Coronary artery (tissue), 2 donors: ENCODE measurements around the gene RFX4.
A peak's percentile ranks its signal among the peaks of the same experiment; 100 is the strongest.

Source experiments
- DNase-seq: peaks from one replicate; pipeline ENCODE4 v3.0.0-alpha.2; 2017; ENCODE audit warnings: low spot score
- H3K27ac ChIP-seq, 2 donors: fragments of 200-600 bp; sonication (generic); one replicate each; pipeline ENCODE4 v1.5.1; 2016 to 2019
- H3K4me3 ChIP-seq: fragments of 200-600 bp; sonication (generic); 2 replicates; pipeline ENCODE4 v1.5.1; 2016; ENCODE audit warnings: mild to moderate bottlenecking, moderate library complexity
- TF ChIP-seq, protein P1 (sequence below): fragments of 200-600 bp; sonication (generic); IDR thresholded peaks from one replicate; pipeline ENCODE4 v1.5.1; 2019; ENCODE audit warnings: antibody characterized with exemption

RFX4 gene

DNA sequence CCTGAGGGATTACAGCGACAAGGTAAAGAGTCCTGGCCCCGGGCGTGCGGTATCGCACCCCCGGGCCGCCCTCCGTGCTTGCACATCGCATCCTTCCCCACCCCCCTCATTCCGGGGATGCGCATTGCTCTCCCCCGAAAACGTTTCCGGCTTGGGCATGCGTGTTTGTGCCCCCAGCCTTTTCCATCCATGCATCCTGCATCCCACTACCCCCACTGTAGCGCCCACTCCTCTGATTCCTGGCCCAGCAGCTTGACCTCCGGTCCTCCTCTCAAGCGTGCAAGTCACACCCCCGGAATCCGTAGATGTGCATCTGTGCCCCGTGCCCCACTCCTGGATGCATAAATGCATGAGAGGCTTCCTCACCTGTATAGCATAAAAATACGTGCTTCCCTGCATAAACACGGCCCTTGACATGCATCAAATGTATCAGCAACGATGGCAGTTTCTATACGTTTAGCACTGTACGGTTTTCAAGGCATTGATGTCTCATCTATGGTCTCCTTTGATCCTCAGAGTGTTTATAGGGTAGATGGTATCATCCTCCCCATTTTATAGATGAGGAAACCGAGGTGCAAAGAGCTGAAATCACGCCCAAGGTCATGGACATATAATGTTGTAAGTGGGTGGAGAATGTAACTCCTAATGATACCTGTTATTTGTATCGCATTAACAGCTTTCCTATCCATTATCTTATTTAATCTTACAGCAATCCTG, 192.2 kb downstream of the RFX4 start:
- Histone ChIP-seq H3K27ac (peak overlapping the region; percentile 91 to 97), H3K4me3 (peak overlapping the region; percentile 98)
- TF ChIP-seq, protein P1, sequence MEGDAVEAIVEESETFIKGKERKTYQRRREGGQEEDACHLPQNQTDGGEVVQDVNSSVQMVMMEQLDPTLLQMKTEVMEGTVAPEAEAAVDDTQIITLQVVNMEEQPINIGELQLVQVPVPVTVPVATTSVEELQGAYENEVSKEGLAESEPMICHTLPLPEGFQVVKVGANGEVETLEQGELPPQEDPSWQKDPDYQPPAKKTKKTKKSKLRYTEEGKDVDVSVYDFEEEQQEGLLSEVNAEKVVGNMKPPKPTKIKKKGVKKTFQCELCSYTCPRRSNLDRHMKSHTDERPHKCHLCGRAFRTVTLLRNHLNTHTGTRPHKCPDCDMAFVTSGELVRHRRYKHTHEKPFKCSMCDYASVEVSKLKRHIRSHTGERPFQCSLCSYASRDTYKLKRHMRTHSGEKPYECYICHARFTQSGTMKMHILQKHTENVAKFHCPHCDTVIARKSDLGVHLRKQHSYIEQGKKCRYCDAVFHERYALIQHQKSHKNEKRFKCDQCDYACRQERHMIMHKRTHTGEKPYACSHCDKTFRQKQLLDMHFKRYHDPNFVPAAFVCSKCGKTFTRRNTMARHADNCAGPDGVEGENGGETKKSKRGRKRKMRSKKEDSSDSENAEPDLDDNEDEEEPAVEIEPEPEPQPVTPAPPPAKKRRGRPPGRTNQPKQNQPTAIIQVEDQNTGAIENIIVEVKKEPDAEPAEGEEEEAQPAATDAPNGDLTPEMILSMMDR: no peak
- no peak for DNase-seq

DNA sequence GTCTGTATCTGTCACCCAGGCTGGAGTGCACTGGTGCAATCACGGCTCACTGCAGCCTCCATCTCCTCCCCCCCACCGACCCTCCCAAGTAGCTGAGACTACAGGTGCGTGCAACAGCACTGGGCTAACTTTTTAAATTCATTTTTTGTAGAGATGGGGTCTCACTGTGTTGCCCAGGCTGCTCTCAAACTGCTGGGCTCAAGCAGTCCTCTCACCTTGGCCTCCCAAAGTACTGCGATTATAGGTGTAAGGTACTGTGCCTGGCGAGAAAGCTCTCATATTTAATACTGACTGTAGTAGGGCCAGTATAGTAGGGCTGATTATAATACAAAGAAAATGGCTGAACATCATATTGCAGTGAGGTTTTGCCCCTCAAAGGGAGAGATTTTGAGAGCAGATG, 194.1 kb downstream of the RFX4 start:
- DNase-seq: no peak
- H3K4me3 ChIP-seq: no peak overlapping the region
- H3K27ac ChIP-seq: no peak overlapping the region
- TF ChIP-seq, protein P1: no peak

DNA sequence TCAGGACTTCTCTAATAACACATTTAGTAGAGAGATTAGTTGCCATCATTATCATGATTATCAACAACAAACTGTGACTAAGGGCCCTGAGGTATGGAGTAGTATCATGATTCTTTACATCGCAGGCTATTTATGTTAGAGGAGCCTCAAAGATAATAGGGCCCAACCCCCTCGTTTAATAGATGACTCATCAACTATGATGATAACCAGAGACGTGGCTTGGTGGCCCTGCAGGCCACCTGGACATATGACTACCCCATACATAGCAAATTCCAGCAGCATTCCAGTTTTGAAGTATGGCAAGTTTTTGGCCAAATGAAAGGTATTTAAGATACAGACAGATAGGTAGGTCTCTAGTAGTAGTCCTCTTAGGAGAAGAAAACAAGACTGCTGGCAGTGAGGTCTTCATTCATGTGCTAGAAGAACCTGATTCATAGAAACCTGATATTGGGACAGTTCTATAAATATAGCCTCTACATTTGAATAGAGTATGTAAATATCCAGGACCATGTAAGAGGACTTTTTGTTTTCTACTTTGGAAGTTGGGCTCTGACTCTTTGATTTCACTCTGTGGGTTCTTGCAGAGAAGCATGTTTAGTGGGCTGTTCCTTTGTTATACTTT, 197.3 kb downstream of the RFX4 start:
- no peak for DNase-seq
- H3K4me3 ChIP-seq: no peak overlapping the region
- no peak overlapping the region for H3K27ac ChIP-seq
- TF ChIP-seq, protein P1: no peak

DNA sequence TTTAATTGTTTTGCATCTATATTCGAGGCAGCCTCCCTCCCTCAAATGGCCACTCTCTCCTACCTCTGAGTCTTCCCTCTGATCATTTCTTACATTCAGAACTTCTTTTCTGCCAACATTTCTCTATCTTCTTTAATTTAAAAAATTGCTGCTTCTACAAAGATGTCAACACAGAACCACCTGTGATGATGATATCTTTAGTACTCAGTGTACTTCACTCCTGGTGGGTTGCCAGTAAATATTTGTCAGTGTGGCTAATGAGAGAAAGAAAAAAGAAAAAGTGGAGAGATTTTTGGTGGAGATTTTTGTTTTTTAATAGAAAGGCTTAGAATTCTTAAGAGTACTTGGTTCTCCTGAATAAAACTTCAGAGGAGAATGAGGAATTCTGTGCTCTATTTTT, 199.8 kb downstream of the RFX4 start:
- TF ChIP-seq, protein P1: no peak
- no peak for DNase-seq
- H3K4me3 ChIP-seq: no peak overlapping the region
- H3K27ac ChIP-seq: no peak overlapping the region

DNA sequence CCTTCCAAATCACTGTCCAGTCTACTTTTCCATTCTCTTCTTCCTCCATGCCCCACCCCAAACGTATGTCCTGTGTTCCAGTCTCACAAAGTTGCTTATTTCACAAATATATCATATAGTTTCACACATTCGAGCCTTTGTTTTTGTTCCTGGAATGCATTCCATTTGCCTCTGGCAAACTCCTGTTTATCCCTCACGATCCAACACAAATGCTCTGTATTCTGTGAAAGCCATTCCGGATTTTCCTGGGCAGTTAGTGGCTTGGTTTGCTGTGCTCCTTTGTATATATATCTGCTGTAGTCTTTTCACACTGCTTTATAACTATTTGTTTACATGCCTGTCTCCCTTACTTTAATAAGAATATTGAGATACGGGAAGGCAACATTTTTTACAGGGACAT, 200.7 kb downstream of the RFX4 start:
- DNase-seq: no peak
- no peak overlapping the region for H3K27ac ChIP-seq
- no peak overlapping the region for H3K4me3 ChIP-seq
- TF ChIP-seq, protein P1: no peak

DNA sequence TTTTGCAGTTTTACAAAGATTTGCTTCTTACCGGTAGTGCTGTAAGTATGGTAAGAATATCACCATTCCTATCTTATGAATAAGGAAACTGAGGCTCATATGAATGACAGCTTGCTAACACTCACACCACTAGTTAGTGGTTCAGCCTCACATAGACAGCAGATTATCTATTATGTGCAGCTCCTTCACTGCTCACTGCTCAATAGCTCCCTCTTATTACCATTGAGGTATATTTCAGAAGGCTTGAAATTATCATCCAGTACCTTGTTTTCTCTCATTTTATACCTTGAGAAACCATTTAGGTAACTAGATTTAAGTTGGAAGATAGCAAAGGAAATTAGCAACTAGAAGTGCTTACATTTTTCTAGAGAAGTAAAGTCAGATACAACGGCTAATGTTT, 207.2 kb downstream of the RFX4 start:
- H3K27ac ChIP-seq: no peak overlapping the region
- DNase-seq: no peak
- H3K4me3 ChIP-seq: no peak overlapping the region
- TF ChIP-seq, protein P1: no peak

DNA sequence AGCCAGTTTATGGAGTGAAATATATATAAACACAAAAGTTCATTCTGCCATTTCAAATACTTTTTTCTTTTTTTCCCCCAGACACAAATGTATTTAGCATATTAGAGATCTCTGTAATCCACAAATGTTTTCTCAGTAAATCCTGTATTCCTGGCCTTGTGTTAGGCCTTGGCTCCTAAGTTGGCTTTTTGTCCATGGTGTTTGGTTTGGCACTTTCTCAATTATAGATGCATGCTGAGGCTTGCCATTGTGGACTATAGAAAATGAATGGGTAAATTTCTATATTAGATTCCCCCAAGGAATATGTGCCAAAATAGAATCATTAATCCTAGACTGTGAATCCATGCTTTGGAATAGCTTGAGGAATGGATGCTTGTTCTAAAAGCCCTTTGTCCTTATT, 208.7 kb downstream of the RFX4 start:
- Histone ChIP-seq H3K4me3 (no peak overlapping the region), H3K27ac (no peak overlapping the region)
- DNase-seq: no peak
- TF ChIP-seq, protein P1: no peak
